Vagina (tissue), 2 donors: Measurements from ENCODE around the gene RBM33. TPM values are rescaled to one million over a fixed set of nuclear protein-coding genes. Genes with fewer than 3 reads are reported as not detected.

Source experiments
- DNase-seq, 2 donors: peaks; one replicate each; pipeline ENCODE4 v3.0.0-alpha.2; 2017; ENCODE audit errors: extremely low spot score in 2 of 2
- H3K27ac ChIP-seq: fragments of 200-600 bp; sonication (generic); one replicate; pipeline ENCODE4 v1.5.1; 2019
- H3K27me3 ChIP-seq: fragments of 200-600 bp; sonication (generic); one replicate; pipeline ENCODE4 v1.5.1; 2019
- H3K36me3 ChIP-seq, 2 donors: fragments of 200-600 bp; sonication (generic); one replicate each; pipeline ENCODE4 v1.5.1; 2017 to 2019
- H3K4me1 ChIP-seq: fragments of 200-600 bp; sonication (generic); one replicate; pipeline ENCODE4 v1.5.1; 2019
- H3K4me3 ChIP-seq, 2 donors: fragments of 200-600 bp; sonication (generic); 1 replicate in 1 of 2; 2 replicates in 1 of 2; pipeline ENCODE4 v1.5.1; 2016 to 2019
- H3K9me3 ChIP-seq: fragments of 200-600 bp; sonication (generic); one replicate; pipeline ENCODE4 v1.5.1; 2019
- CTCF ChIP-seq, 3 experiments: fragments of 450-650 bp in 2 of 3; fragments of 200-600 bp in 1 of 3; sonication (generic) in 1 of 3; IDR thresholded peaks; one replicate each; pipeline ENCODE4 v1.5.1; 2017 to 2019; ENCODE audit warnings: antibody characterized with exemption in 3 of 3, mild to moderate bottlenecking in 2 of 3, moderate library complexity in 2 of 3
- POLR2A ChIP-seq, 2 donors: fragments of 450-650 bp; IDR thresholded peaks; one replicate each; pipeline ENCODE4 v1.6.1; 2017; ENCODE audit warnings: antibody characterized with exemption in 2 of 2, mild to moderate bottlenecking in 2 of 2, moderate library complexity in 2 of 2
- POLR2AphosphoS5 ChIP-seq, 2 donors: sonication (generic); formaldehyde crosslinking; IDR thresholded peaks; one replicate each; pipeline ENCODE4 v1.9.0; 2017; ENCODE audit warnings: antibody characterized with exemption in 2 of 2, mild to moderate bottlenecking in 2 of 2, low read depth in 1 of 2; ENCODE audit not compliant: insufficient read depth in 1 of 2
- intact Hi-C: fragments of 100-400 bp; cut with DNase I; formaldehyde crosslinking; loops from one replicate; pipeline ENCODE4 v1.15.1; 2023
- total RNA-seq: library from RNA; depleted of rRNA; stranded (reverse); fragments of >200 nt; gene quantifications from one replicate; pipeline ENCODE4 v1.2.3, GENCODE V29; 2016

Gene RBM33
- total RNA-seq, 1 donor from 2014 or later = 63.8 TPM

GRCh38 chr7:155646669-155647068 lies 2.2 kb downstream of the RBM33 start:
- no peak for TF ChIP-seq POLR2A (IDR thresholded peaks at IDR 0.05)
- no peak for TF ChIP-seq CTCF (IDR thresholded peaks at IDR 0.05)
- TF ChIP-seq POLR2AphosphoS5 (IDR thresholded peaks at IDR 0.05; ENCODE audit: insufficient read depth in 1 of 2, low read depth in 1 of 2) = no peak
- peaks cover 4% of the 10 kb centered on the region for H3K9me3 ChIP-seq
- peaks cover 34% of the 10 kb centered on the region for H3K4me1 ChIP-seq
- no peak for DNase-seq
- intact Hi-C loops = no loop called here
- H3K27ac ChIP-seq = no peak overlapping the region
- H3K27me3 ChIP-seq = no peaks in the 10 kb centered on the region
- peaks cover 0 to 4% of the 10 kb centered on the region in 2 donors for H3K36me3 ChIP-seq
- no peak overlapping the region for H3K4me3 ChIP-seq

- TF ChIP-seq POLR2AphosphoS5 (IDR thresholded peaks at IDR 0.05; ENCODE audit: insufficient read depth in 1 of 2, low read depth in 1 of 2) (no peak), POLR2A (IDR thresholded peaks at IDR 0.05) (no peak), CTCF (IDR thresholded peaks at IDR 0.05) (no peak)
- intact Hi-C loops = no loop called here
- Histone ChIP-seq H3K27ac (no peak overlapping the region), H3K4me1 (peaks cover 38% of the 10 kb centered on the region), H3K4me3 (no peak overlapping the region), H3K9me3 (peaks cover 4% of the 10 kb centered on the region), H3K36me3 (peaks cover 0 to 4% of the 10 kb centered on the region in 2 donors), H3K27me3 (no peaks in the 10 kb centered on the region)
- no peak for DNase-seq
Observed at GRCh38 chr7:155647302-155647701, 2.8 kb downstream of the RBM33 start.

GRCh38 chr7:155647734-155648133 lies 3.3 kb downstream of the RBM33 start:
- Histone ChIP-seq H3K4me3 (no peak overlapping the region), H3K36me3 (peaks cover 0 to 4% of the 10 kb centered on the region in 2 donors), H3K27me3 (no peaks in the 10 kb centered on the region), H3K4me1 (peaks cover 41% of the 10 kb centered on the region), H3K27ac (no peak overlapping the region), H3K9me3 (peaks cover 4% of the 10 kb centered on the region)
- TF ChIP-seq POLR2A (IDR thresholded peaks at IDR 0.05) = no peak
- TF ChIP-seq POLR2AphosphoS5 (IDR thresholded peaks at IDR 0.05; ENCODE audit: insufficient read depth in 1 of 2, low read depth in 1 of 2) = no peak
- TF ChIP-seq CTCF (IDR thresholded peaks at IDR 0.05) = no peak
- intact Hi-C loops = no loop called here
- DNase-seq = no peak

- peaks cover 41% of the 10 kb centered on the region for H3K4me1 ChIP-seq
- no peak overlapping the region for H3K4me3 ChIP-seq
- TF ChIP-seq POLR2A (IDR thresholded peaks at IDR 0.05) (no peak), CTCF (IDR thresholded peaks at IDR 0.05) (no peak), POLR2AphosphoS5 (IDR thresholded peaks at IDR 0.05; ENCODE audit: insufficient read depth in 1 of 2, low read depth in 1 of 2) (no peak)
- no peak overlapping the region for H3K27ac ChIP-seq
- intact Hi-C loops = no loop called here
- H3K27me3 ChIP-seq = no peaks in the 10 kb centered on the region
- DNase-seq = no peak
- peaks cover 4% of the 10 kb centered on the region for H3K9me3 ChIP-seq
- H3K36me3 ChIP-seq = peaks cover 0 to 4% of the 10 kb centered on the region in 2 donors
Observed at GRCh38 chr7:155648752-155649339, 4.4 kb downstream of the RBM33 start.

GRCh38 chr7:155649588-155649987 lies 5.1 kb downstream of the RBM33 start:
- no peak for DNase-seq
- intact Hi-C loops = no loop called here
- H3K4me1 ChIP-seq = peaks cover 49% of the 10 kb centered on the region
- no peaks in the 10 kb centered on the region for H3K27me3 ChIP-seq
- TF ChIP-seq POLR2A (IDR thresholded peaks at IDR 0.05) (no peak), CTCF (IDR thresholded peaks at IDR 0.05) (no peak), POLR2AphosphoS5 (IDR thresholded peaks at IDR 0.05; ENCODE audit: insufficient read depth in 1 of 2, low read depth in 1 of 2) (no peak)
- H3K36me3 ChIP-seq = peaks cover 0 to 4% of the 10 kb centered on the region in 2 donors
- H3K4me3 ChIP-seq = no peak overlapping the region
- H3K27ac ChIP-seq = no peak overlapping the region
- H3K9me3 ChIP-seq = peaks cover 4% of the 10 kb centered on the region
